K562 (cell line): ENCODE measurements around the gene METTL25.

Experiments used
- CTCF ChIP-seq, 3 experiments: IDR thresholded peaks in 2 of 3; conservative IDR thresholded peaks in 1 of 3; 2 replicates each; pipeline ENCODE4 v1.5.1; 2011 to 2012; ENCODE audit warnings: low read length in 3 of 3, mild to moderate bottlenecking in 3 of 3, control low read depth in 2 of 3, improper control_type of control experiment in 1 of 3, inconsistent platforms in 1 of 3, low read depth in 1 of 3, mixed read lengths in 1 of 3, moderate library complexity in 1 of 3; ENCODE audit not compliant: insufficient read depth in 2 of 3
- EGR1 ChIP-seq: fragments of 450-650 bp; conservative IDR thresholded peaks from 2 replicates; pipeline ENCODE4 v1.6.1; 2017; ENCODE audit warnings: mild to moderate bottlenecking
- POLR2A ChIP-seq: fragments of 450-650 bp; conservative IDR thresholded peaks from 2 replicates; pipeline ENCODE4 v1.6.1; 2016
- STAT6 ChIP-seq: sonication (generic); formaldehyde crosslinking; IDR thresholded peaks from 2 replicates; pipeline ENCODE4 v1.8.1; 2023; ENCODE audit warnings: mild to moderate bottlenecking, missing genetic modification reagents

- TF ChIP-seq CTCF (IDR thresholded peaks at IDR 0.05 in 2 of 3, conservative IDR thresholded peaks at IDR 0.05 in 1 of 3; ENCODE audit: insufficient read depth in 2 of 3, low read depth in 1 of 3, low read length in 3 of 3) = no peak
- TF ChIP-seq POLR2A = no peak
- TF ChIP-seq STAT6 (CRISPR knock-in tag) = no peak
- no peak for TF ChIP-seq EGR1
Measured at GRCh38 chr12:82325540-82326336, 32.6 kb upstream of the METTL25 start.
